ENCODE results near the gene TMEM233.

- no peak for TF ChIP-seq CTCF (IDR thresholded peaks at IDR 0.05)
- no peak for TF ChIP-seq POLR2A (IDR thresholded peaks at IDR 0.05)
Measured at GRCh38 chr12:119671070-119671469, 77.5 kb downstream of the TMEM233 start.

Data from esophagus squamous epithelium (tissue), 4 donors.